Measurements from ENCODE around the gene CCNG2. TPM values are rescaled to one million over a fixed set of nuclear protein-coding genes. Genes with fewer than 3 reads are reported as not detected.

CCNG2 gene
- total and polyA plus RNA-seq, 2 of the 13 experiments (the other 11 are each of a cell fraction or from before 2014, with no cell fraction given) = 3.9 to 11.5 TPM

- TF ChIP-seq JARID2 (CRISPR knock-in tag; IDR thresholded peaks at IDR 0.05; ENCODE audit: insufficient replicate concordance) (no peak), FOXP4 (CRISPR knock-in tag; IDR thresholded peaks at IDR 0.05) (no peak), YY1 (IDR thresholded peaks at IDR 0.05; ENCODE audit: insufficient read depth, insufficient replicate concordance, low read depth, low read length) (no peak), MTF2 (CRISPR knock-in tag; IDR thresholded peaks at IDR 0.05; ENCODE audit: borderline replicate concordance) (no peak), ZNF530 (CRISPR knock-in tag; IDR thresholded peaks at IDR 0.05; ENCODE audit: low read depth) (no peak), TAF1 (CRISPR knock-in tag; IDR thresholded peaks at IDR 0.05) (no peak), ZNF484 (CRISPR knock-in tag; IDR thresholded peaks at IDR 0.05; ENCODE audit: borderline replicate concordance, low read depth) (no peak), ZNF121 (CRISPR knock-in tag; IDR thresholded peaks at IDR 0.05) (no peak)
Measured at GRCh38 chr4:77110730-77111129, 46.3 kb upstream of the CCNG2 start (continued).

GRCh38 chr4:77113069-77113468 is 43.9 kb upstream of the CCNG2 start:
- H3K4me3 ChIP-seq (replicated peaks in 1 of 3; ENCODE audit: insufficient read depth in 1 of 3, low read depth in 2 of 3, low read length in 3 of 3) = no peak overlapping the region
- no peak for FAIRE-seq
- BruUV-seq (replicated peaks) = no TSS peak
- CTCF ChIA-PET (ENCODE audit: low intra/inter-chr PET ratio, low total read pairs) = no interaction called here
- POLR2A ChIA-PET = no interaction called here
- no peaks in the 10 kb centered on the region for H3K79me2 ChIP-seq (ENCODE audit: insufficient read depth, low read length)
- no peaks in the 10 kb centered on the region for H4K20me1 ChIP-seq (ENCODE audit: insufficient read depth, low read length)
- no peak overlapping the region for H3K27ac ChIP-seq (ENCODE audit: extremely low read length, insufficient read depth, low read length)
- no peak overlapping the region for H2AFZ ChIP-seq (ENCODE audit: low read length)
- intact Hi-C loops (cut with micrococcal nuclease; ENCODE audit: unreplicated experiment) = no loop called here
- H3K4me2 ChIP-seq (ENCODE audit: low read depth, low read length) = no peak overlapping the region
- no peaks in the 10 kb centered on the region for H3K36me3 ChIP-seq (replicated peaks in 1 of 2; ENCODE audit: control insufficient read depth in 1 of 2, insufficient read depth in 2 of 2, low read length in 2 of 2)
- no peaks in the 10 kb centered on the region for H3K9me3 ChIP-seq (ENCODE audit: low read length)
- H3K9ac ChIP-seq (ENCODE audit: insufficient read depth, low read depth, low read length) = no peak overlapping the region
- ATAC-seq = no peak
- in situ Hi-C loops (cut with HindIII; ENCODE audit: extremely low pct_ligation_motif_present, low pct_unique_long_range_greater_than_20kb) = no loop called here
- 64% methylated on average over 10 of the region's 29 CpGs for WGBS (ENCODE audit: low lambda C conversion rate)
- no peaks in the 10 kb centered on the region for H3K27me3 ChIP-seq (ENCODE audit: control insufficient read depth in 1 of 2, insufficient read depth in 2 of 2, low read length in 2 of 2)
- no peaks in the 10 kb centered on the region for H3K4me1 ChIP-seq (ENCODE audit: insufficient read depth, low read length)
- DNase-seq (ENCODE audit: low spot score) = no peak
- TF ChIP-seq ZNF891 (CRISPR knock-in tag; IDR thresholded peaks at IDR 0.05) (no peak), STAG1 (CRISPR knock-in tag; IDR thresholded peaks at IDR 0.05) (no peak), CCDC6 (CRISPR knock-in tag; IDR thresholded peaks at IDR 0.05) (no peak), HMGXB4 (CRISPR knock-in tag; IDR thresholded peaks at IDR 0.05; ENCODE audit: borderline replicate concordance in 1 of 2, low read depth in 1 of 2) (no peak), ZNF101 (CRISPR knock-in tag; IDR thresholded peaks at IDR 0.05; ENCODE audit: borderline replicate concordance, low read depth) (no peak), ZNF207 (IDR thresholded peaks at IDR 0.05; ENCODE audit: borderline replicate concordance) (no peak), ZBTB37 (CRISPR knock-in tag; IDR thresholded peaks at IDR 0.05) (no peak), CEBPB (IDR thresholded peaks at IDR 0.05; ENCODE audit: borderline replicate concordance, low read depth, low read length) (no peak), DNMT3B (CRISPR knock-in tag; conservative IDR thresholded peaks at IDR 0.05) (no peak), ZSCAN9 (CRISPR knock-in tag; IDR thresholded peaks at IDR 0.05; ENCODE audit: borderline replicate concordance) (no peak), ATF7-NPFF (CRISPR knock-in tag; IDR thresholded peaks at IDR 0.05; ENCODE audit: low read depth) (no peak), ZNF766 (CRISPR knock-in tag; IDR thresholded peaks at IDR 0.05; ENCODE audit: borderline replicate concordance) (no peak)

Data from HepG2 (cell line).